Vagina (tissue), 2 donors: ENCODE measurements around the gene DDR1.

Experiments
- POLR2A ChIP-seq, 2 donors: fragments of 450-650 bp; IDR thresholded peaks; one replicate each; pipeline ENCODE4 v1.6.1; 2017; ENCODE audit warnings: antibody characterized with exemption in 2 of 2, mild to moderate bottlenecking in 2 of 2, moderate library complexity in 2 of 2
- POLR2AphosphoS5 ChIP-seq, 2 donors: sonication (generic); formaldehyde crosslinking; IDR thresholded peaks; one replicate each; pipeline ENCODE4 v1.9.0; 2017; ENCODE audit warnings: antibody characterized with exemption in 2 of 2, mild to moderate bottlenecking in 2 of 2, low read depth in 1 of 2; ENCODE audit not compliant: insufficient read depth in 1 of 2
- TF ChIP-seq, protein P1 (sequence below), 3 experiments: fragments of 450-650 bp in 2 of 3; fragments of 200-600 bp in 1 of 3; sonication (generic) in 1 of 3; IDR thresholded peaks; one replicate each; pipeline ENCODE4 v1.5.1; 2017 to 2019; ENCODE audit warnings: antibody characterized with exemption in 3 of 3, mild to moderate bottlenecking in 2 of 3, moderate library complexity in 2 of 3

DNA sequence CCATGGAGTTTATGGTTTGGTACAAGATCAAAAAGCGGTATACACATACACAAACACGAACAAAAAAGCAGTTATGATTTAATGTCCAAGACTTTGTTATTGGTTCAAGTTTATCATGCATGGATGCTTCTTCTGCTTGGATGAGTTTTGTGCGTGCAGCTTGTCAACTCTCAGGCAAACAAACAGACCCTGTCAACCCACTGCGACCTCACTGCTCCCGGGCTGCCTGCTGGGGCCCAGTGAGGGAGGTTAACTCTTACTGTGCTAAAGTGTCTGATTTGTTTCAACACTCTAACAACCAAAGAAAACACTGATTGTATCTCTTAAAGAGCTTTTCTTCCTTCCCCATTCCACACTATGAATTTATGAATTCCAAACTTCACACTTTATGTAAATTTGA, 26.8 kb upstream of the DDR1 start:
- TF ChIP-seq, protein P1, sequence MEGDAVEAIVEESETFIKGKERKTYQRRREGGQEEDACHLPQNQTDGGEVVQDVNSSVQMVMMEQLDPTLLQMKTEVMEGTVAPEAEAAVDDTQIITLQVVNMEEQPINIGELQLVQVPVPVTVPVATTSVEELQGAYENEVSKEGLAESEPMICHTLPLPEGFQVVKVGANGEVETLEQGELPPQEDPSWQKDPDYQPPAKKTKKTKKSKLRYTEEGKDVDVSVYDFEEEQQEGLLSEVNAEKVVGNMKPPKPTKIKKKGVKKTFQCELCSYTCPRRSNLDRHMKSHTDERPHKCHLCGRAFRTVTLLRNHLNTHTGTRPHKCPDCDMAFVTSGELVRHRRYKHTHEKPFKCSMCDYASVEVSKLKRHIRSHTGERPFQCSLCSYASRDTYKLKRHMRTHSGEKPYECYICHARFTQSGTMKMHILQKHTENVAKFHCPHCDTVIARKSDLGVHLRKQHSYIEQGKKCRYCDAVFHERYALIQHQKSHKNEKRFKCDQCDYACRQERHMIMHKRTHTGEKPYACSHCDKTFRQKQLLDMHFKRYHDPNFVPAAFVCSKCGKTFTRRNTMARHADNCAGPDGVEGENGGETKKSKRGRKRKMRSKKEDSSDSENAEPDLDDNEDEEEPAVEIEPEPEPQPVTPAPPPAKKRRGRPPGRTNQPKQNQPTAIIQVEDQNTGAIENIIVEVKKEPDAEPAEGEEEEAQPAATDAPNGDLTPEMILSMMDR (IDR thresholded peaks at IDR 0.05): no peak
- TF ChIP-seq POLR2AphosphoS5 (IDR thresholded peaks at IDR 0.05; ENCODE audit: insufficient read depth in 1 of 2, low read depth in 1 of 2): no peak
- no peak for TF ChIP-seq POLR2A (IDR thresholded peaks at IDR 0.05)
